PC-9 (cell line): ENCODE results near the gene HABP4. TPM values are rescaled to one million over a fixed set of nuclear protein-coding genes. Genes with fewer than 3 reads are reported as not detected.

Experiments used
- BruUV-seq: library from RNA; stranded (reverse); fragments of 400-500 nt; replicated peaks from 2 replicates; lab custom pipeline; 2021; lab: Mats Ljungman, UMichigan
- CTCF ChIA-PET: fragments of 300-600 bp; sonication (Branson Sonifier 250); formaldehyde crosslinking; loops from one replicate; lab custom pipeline; 2022; ENCODE audit warnings: antibody characterized with exemption; lab: Charles Lee
- POLR2A ChIA-PET: fragments of 300-600 bp; sonication (Branson Sonifier 250); formaldehyde crosslinking; loops from one replicate; lab custom pipeline; 2022; ENCODE audit warnings: antibody characterized with exemption; ENCODE audit not compliant: unreplicated experiment; lab: Charles Lee
- DNase-seq, 2 experiments: peaks; one replicate each; pipeline versions ENCODE4 v3.0.0 to v3.0.0-alpha.2; 2015 to 2022; ENCODE audit warnings: mixed read lengths in 1 of 2
- H2AFZ ChIP-seq: fragments of 200-600 bp; sonication (generic); 2 replicates; pipeline ENCODE4 v1.8.1; 2017; ENCODE audit warnings: antibody characterized with exemption
- H3F3A ChIP-seq: fragments of 200-600 bp; sonication (generic); 2 replicates; pipeline ENCODE4 v1.8.1; 2017; ENCODE audit warnings: antibody characterized with exemption, mild to moderate bottlenecking, low read depth; ENCODE audit not compliant: insufficient read depth
- H3K27ac ChIP-seq: fragments of 200-600 bp; sonication (generic); 2 replicates; pipeline ENCODE4 v1.6.1; 2016; ENCODE audit warnings: mixed run types
- H3K27me3 ChIP-seq: fragments of 200-600 bp; sonication (generic); 2 replicates; pipeline ENCODE4 v1.6.1; 2016; ENCODE audit warnings: low read depth, mixed run types; ENCODE audit not compliant: insufficient read depth
- H3K36me3 ChIP-seq: fragments of 200-600 bp; sonication (generic); 2 replicates; pipeline ENCODE4 v1.6.1; 2016; ENCODE audit warnings: low read depth, mixed run types
- H3K4me1 ChIP-seq: fragments of 200-600 bp; sonication (generic); replicated peaks from 2 replicates; pipeline ENCODE4 v1.6.1; 2016; ENCODE audit warnings: mixed run types; ENCODE audit not compliant: insufficient read depth
- H3K4me2 ChIP-seq: fragments of 200-600 bp; sonication (generic); 2 replicates; pipeline ENCODE4 v1.6.1; 2017; ENCODE audit warnings: mixed run types
- H3K4me3 ChIP-seq: fragments of 200-600 bp; sonication (generic); 2 replicates; pipeline ENCODE4 v1.6.1; 2016; ENCODE audit warnings: mixed run types
- H3K79me2 ChIP-seq: fragments of 200-600 bp; sonication (generic); 2 replicates; pipeline ENCODE4 v1.6.1; 2017; ENCODE audit warnings: low read depth, mixed run types
- H3K9me2 ChIP-seq: fragments of 200-600 bp; sonication (generic); 2 replicates; pipeline ENCODE4 v1.8.1; 2017; ENCODE audit warnings: mild to moderate bottlenecking; ENCODE audit not compliant: insufficient read depth
- H3K9me3 ChIP-seq: fragments of 200-600 bp; sonication (generic); 2 replicates; pipeline ENCODE4 v1.8.1; 2016; ENCODE audit warnings: low read depth; ENCODE audit not compliant: insufficient read depth
- H4K20me1 ChIP-seq: fragments of 200-600 bp; sonication (generic); 2 replicates; pipeline ENCODE4 v1.8.1; 2017; ENCODE audit not compliant: insufficient read depth
- CTCF ChIP-seq: fragments of 200-600 bp; sonication (generic); conservative IDR thresholded peaks from 2 replicates; pipeline ENCODE4 v1.6.1; 2017; ENCODE audit warnings: mixed run types, antibody characterized with exemption, mild to moderate bottlenecking, moderate library complexity
- EZH2 ChIP-seq: fragments of 200-600 bp; sonication (generic); IDR thresholded peaks from 2 replicates; pipeline ENCODE4 v1.8.0; 2017; ENCODE audit warnings: antibody characterized with exemption, low read depth
- intact Hi-C: fragments of 100-400 bp; cut with micrococcal nuclease; formaldehyde crosslinking; loops from one replicate; pipeline ENCODE4 v1.10.0; 2022; ENCODE audit not compliant: unreplicated experiment
- total RNA-seq: library from RNA; stranded (reverse); gene quantifications from 2 replicates; pipeline ENCODE4 v1.2.3, GENCODE V29; 2021

Gene HABP4
- total RNA-seq, 1 experiment from 2014 or later, result 8.1 TPM

GRCh38 chr9:96420468-96421219 is 29.3 kb upstream of the HABP4 start:
- ChIA-PET CTCF (interaction anchor here (0.8 kb wide), 1 partner anchor 21 kb away, joined by 4 read pairs; no protein-coding TSS in a partner anchor), POLR2A (interaction anchor here (0.6 to 0.7 kb wide), 2 partner anchors 201 to 1976 kb away, joined by 4 to 6 read pairs; no protein-coding TSS in a partner anchor)
- H3K27ac ChIP-seq, result peak overlapping the region; percentile 93
- peak overlapping the region; percentile 26; the same call in 1 of the 2 replicates for H3K4me3 ChIP-seq
- H3K9me2 ChIP-seq, result no peaks in the 10 kb centered on the region; the same call in 1 of the 2 replicates
- no peaks in the 10 kb centered on the region for H3K9me3 ChIP-seq
- H4K20me1 ChIP-seq, result no peaks in the 10 kb centered on the region
- peaks cover 37% of the 10 kb centered on the region for H3F3A ChIP-seq
- TF ChIP-seq CTCF, result no peak
- no peak for TF ChIP-seq EZH2
- H2AFZ ChIP-seq, result peak overlapping the region; percentile 52
- BruUV-seq, result no TSS peak
- intact Hi-C loops, result loop anchor here (1.0 to 2.0 kb wide), 2 partner anchors 30 to 146 kb away; partner anchors contain the start of gene HABP4
- H3K36me3 ChIP-seq, result no peaks in the 10 kb centered on the region
- peaks cover 33% of the 10 kb centered on the region for H3K4me1 ChIP-seq
- H3K79me2 ChIP-seq, result peaks cover 15% of the 10 kb centered on the region
- DNase-seq, result peak; percentile 83 to 99
- H3K4me2 ChIP-seq, result peak overlapping the region; percentile 96
- H3K27me3 ChIP-seq, result no peaks in the 10 kb centered on the region

GRCh38 chr9:96423322-96423984 is 26.5 kb upstream of the HABP4 start:
- Histone ChIP-seq H3K4me3 (no peak overlapping the region), H3K36me3 (no peaks in the 10 kb centered on the region), H3K9me3 (no peaks in the 10 kb centered on the region), H3K79me2 (no peaks in the 10 kb centered on the region), H3K4me2 (no peak overlapping the region), H3F3A (peaks cover 26% of the 10 kb centered on the region), H3K27ac (no peak overlapping the region), H3K9me2 (no peaks in the 10 kb centered on the region; the same call in 1 of the 2 replicates), H4K20me1 (no peaks in the 10 kb centered on the region), H3K27me3 (no peaks in the 10 kb centered on the region), H2AFZ (no peak overlapping the region), H3K4me1 (peaks cover 25% of the 10 kb centered on the region)
- intact Hi-C loops, result no loop called here
- DNase-seq, result no peak
- BruUV-seq, result no TSS peak
- CTCF ChIA-PET, result interaction anchor here (0.6 kb wide), 1 partner anchor 19 kb away, joined by 4 read pairs; no protein-coding TSS in a partner anchor
- POLR2A ChIA-PET, result no interaction called here
- TF ChIP-seq CTCF, result no peak
- TF ChIP-seq EZH2, result no peak

GRCh38 chr9:96423985-96424336 is 26.0 kb upstream of the HABP4 start:
- TF ChIP-seq EZH2, result no peak
- TF ChIP-seq CTCF, result no peak
- no peak overlapping the region for H3K4me3 ChIP-seq
- DNase-seq, result no peak
- no peaks in the 10 kb centered on the region for H3K36me3 ChIP-seq
- intact Hi-C loops, result no loop called here
- no peaks in the 10 kb centered on the region for H4K20me1 ChIP-seq
- H3K27me3 ChIP-seq, result no peaks in the 10 kb centered on the region
- H3K9me2 ChIP-seq, result no peaks in the 10 kb centered on the region; the same call in 1 of the 2 replicates
- no peaks in the 10 kb centered on the region for H3K9me3 ChIP-seq
- no peak overlapping the region for H3K4me2 ChIP-seq
- H3F3A ChIP-seq, result peaks cover 23% of the 10 kb centered on the region
- CTCF ChIA-PET, result interaction anchor here (0.6 kb wide), 2 partner anchors 19 to 107 kb away, joined by 4 to 5 read pairs; no protein-coding TSS in a partner anchor
- no peaks in the 10 kb centered on the region for H3K79me2 ChIP-seq
- no peak overlapping the region for H3K27ac ChIP-seq
- H2AFZ ChIP-seq, result peak overlapping the region; percentile 43; the same call in 1 of the 2 replicates
- POLR2A ChIA-PET, result no interaction called here
- BruUV-seq, result no TSS peak
- peaks cover 25% of the 10 kb centered on the region for H3K4me1 ChIP-seq
